GM12878 (cell line): ENCODE data around the gene OPRM1.

Source experiments
- CHD2 ChIP-seq: IDR thresholded peaks from 2 replicates; pipeline ENCODE4 v1.6.1; 2011; ENCODE audit warnings: low read depth, low read length, improper control_type of control experiment, borderline replicate concordance
- CTCF ChIP-seq, 3 experiments: IDR thresholded peaks in 2 of 3; conservative IDR thresholded peaks in 1 of 3; 2 replicates each; pipeline ENCODE4 v1.5.1; 2011; ENCODE audit warnings: low read depth in 3 of 3, low read length in 3 of 3, mild to moderate bottlenecking in 3 of 3, control low read depth in 2 of 3, moderate library complexity in 2 of 3, inconsistent platforms in 1 of 3, mixed read lengths in 1 of 3; ENCODE audit not compliant: control insufficient read depth in 2 of 3, insufficient read depth in 1 of 3; ENCODE audit errors: extremely low read depth in 1 of 3
- KDM1A ChIP-seq: fragments of 200-600 bp; sonication (generic); IDR thresholded peaks from 2 replicates; pipeline ENCODE4 v1.6.1; 2016; ENCODE audit warnings: borderline replicate concordance
- NFYB ChIP-seq: IDR thresholded peaks from 2 replicates; pipeline ENCODE4 v1.6.1; 2011; ENCODE audit warnings: low read depth, mild to moderate bottlenecking, low read length, improper control_type of control experiment, moderate library complexity; ENCODE audit not compliant: insufficient read depth
- TF ChIP-seq, protein P1 (sequence below): fragments of 450-650 bp; conservative IDR thresholded peaks from 2 replicates; pipeline ENCODE4 v1.6.1; 2017; ENCODE audit warnings: mild to moderate bottlenecking, moderate library complexity

DNA sequence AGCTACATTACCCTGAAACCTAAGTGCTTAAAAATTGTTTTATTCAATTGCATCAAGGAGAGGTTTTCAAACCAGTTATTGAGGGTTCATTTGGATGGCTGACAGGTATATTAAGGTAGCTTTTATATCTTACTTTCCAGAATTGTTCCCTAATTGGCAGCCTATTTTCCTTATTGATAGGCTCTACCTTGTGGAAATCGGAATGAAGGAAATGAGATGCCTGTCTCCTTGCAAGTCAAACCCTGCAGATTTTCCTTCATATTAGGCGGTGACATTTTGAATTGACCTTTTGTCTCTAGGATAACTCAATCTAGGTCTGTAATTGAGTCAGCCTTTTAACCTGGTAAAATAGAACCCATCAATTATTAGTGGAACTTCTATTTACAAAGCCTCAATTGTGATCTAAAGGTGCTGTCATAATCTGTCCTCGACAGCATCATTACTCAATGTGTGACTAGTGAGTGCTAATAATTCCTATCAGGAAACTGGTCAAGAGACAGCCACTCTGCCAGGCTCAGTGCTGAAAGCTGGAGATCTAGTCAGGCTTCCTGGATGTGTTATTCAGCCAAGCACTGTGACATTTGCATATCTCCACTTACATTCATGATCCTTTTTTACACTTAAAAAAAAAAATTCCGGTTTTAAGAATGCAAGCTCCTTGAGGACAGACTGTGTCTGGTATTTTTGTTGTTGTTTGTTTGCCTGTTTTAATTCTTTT is 20.1 kb downstream of the OPRM1 start:
- TF ChIP-seq CHD2: no peak
- no peak for TF ChIP-seq KDM1A
- TF ChIP-seq CTCF (IDR thresholded peaks at IDR 0.05 in 2 of 3, conservative IDR thresholded peaks at IDR 0.05 in 1 of 3; ENCODE audit: control insufficient read depth in 2 of 3, extremely low read depth in 1 of 3, insufficient read depth in 1 of 3, low read depth in 3 of 3, low read length in 3 of 3): no peak
- TF ChIP-seq NFYB: no peak
- TF ChIP-seq, protein P1, sequence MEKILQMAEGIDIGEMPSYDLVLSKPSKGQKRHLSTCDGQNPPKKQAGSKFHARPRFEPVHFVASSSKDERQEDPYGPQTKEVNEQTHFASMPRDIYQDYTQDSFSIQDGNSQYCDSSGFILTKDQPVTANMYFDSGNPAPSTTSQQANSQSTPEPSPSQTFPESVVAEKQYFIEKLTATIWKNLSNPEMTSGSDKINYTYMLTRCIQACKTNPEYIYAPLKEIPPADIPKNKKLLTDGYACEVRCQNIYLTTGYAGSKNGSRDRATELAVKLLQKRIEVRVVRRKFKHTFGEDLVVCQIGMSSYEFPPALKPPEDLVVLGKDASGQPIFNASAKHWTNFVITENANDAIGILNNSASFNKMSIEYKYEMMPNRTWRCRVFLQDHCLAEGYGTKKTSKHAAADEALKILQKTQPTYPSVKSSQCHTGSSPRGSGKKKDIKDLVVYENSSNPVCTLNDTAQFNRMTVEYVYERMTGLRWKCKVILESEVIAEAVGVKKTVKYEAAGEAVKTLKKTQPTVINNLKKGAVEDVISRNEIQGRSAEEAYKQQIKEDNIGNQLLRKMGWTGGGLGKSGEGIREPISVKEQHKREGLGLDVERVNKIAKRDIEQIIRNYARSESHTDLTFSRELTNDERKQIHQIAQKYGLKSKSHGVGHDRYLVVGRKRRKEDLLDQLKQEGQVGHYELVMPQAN: no peak
